Suprapubic skin (tissue), 4 donors: ENCODE measurements around the gene DHDH. TPM values are rescaled to one million over a fixed set of nuclear protein-coding genes. Genes with fewer than 3 reads are reported as not detected.

ENCODE experiments used
- DNase-seq, 2 donors: peaks; one replicate each; pipeline ENCODE4 v3.0.0-alpha.2; 2019; ENCODE audit warnings: low spot score in 2 of 2
- H3K27ac ChIP-seq: fragments of 200-600 bp; sonication (generic); one replicate; pipeline ENCODE4 v1.5.1; 2019
- H3K27me3 ChIP-seq: fragments of 200-600 bp; sonication (generic); one replicate; pipeline ENCODE4 v1.5.1; 2019
- H3K36me3 ChIP-seq: fragments of 200-600 bp; sonication (generic); one replicate; pipeline ENCODE4 v1.5.1; 2019
- H3K4me1 ChIP-seq: fragments of 200-600 bp; sonication (generic); one replicate; pipeline ENCODE4 v1.5.1; 2019
- H3K4me3 ChIP-seq: fragments of 200-600 bp; sonication (generic); one replicate; pipeline ENCODE4 v1.5.1; 2019; ENCODE audit warnings: mild to moderate bottlenecking
- H3K9me3 ChIP-seq: fragments of 200-600 bp; sonication (generic); one replicate; pipeline ENCODE4 v1.5.1; 2019
- EP300 ChIP-seq: sonication (generic); formaldehyde crosslinking; IDR thresholded peaks from one replicate; pipeline ENCODE4 v1.6.1; 2017; ENCODE audit warnings: antibody characterized with exemption
- POLR2A ChIP-seq, 2 donors: fragments of 450-650 bp; IDR thresholded peaks; one replicate each; pipeline ENCODE4 v1.6.1; 2017; ENCODE audit warnings: antibody characterized with exemption in 2 of 2, mild to moderate bottlenecking in 2 of 2, moderate library complexity in 2 of 2
- POLR2AphosphoS5 ChIP-seq, 3 donors: sonication (generic); formaldehyde crosslinking; IDR thresholded peaks; one replicate each; pipeline ENCODE4 v1.6.1; 2017; ENCODE audit warnings: antibody characterized with exemption in 3 of 3
- WGBS: methylation state at CpG from one replicate; pipeline ENCODE4 v1.1.5; 2018; 5-methylcytosine and 5-hydroxymethylcytosine counted together
- total RNA-seq, 4 donors: library from RNA; depleted of rRNA; stranded (reverse); fragments of >200 nt; gene quantifications; one replicate each; pipeline ENCODE4 v1.1.0, GENCODE V29; 2016
- TF ChIP-seq, protein P1 (sequence below), 2 donors: fragments of 200-600 bp in 1 of 2; fragments of 450-650 bp in 1 of 2; sonication (generic) in 1 of 2; IDR thresholded peaks; one replicate each; pipeline ENCODE4 v1.5.1; 2016 to 2019; ENCODE audit warnings: antibody characterized with exemption in 2 of 2, mild to moderate bottlenecking in 1 of 2, moderate library complexity in 1 of 2

Gene DHDH
- total RNA-seq, 4 donors from 2014 or later: 0.59 TPM; not detected in 3

GRCh38 chr19:48985711-48986110 lies 52.2 kb downstream of the DHDH start:
- H3K9me3 ChIP-seq: no peaks in the 10 kb centered on the region
- DNase-seq: no peak
- H3K27ac ChIP-seq: no peak overlapping the region
- no peaks in the 10 kb centered on the region for H3K27me3 ChIP-seq
- H3K4me3 ChIP-seq: no peak overlapping the region
- TF ChIP-seq, protein P1, sequence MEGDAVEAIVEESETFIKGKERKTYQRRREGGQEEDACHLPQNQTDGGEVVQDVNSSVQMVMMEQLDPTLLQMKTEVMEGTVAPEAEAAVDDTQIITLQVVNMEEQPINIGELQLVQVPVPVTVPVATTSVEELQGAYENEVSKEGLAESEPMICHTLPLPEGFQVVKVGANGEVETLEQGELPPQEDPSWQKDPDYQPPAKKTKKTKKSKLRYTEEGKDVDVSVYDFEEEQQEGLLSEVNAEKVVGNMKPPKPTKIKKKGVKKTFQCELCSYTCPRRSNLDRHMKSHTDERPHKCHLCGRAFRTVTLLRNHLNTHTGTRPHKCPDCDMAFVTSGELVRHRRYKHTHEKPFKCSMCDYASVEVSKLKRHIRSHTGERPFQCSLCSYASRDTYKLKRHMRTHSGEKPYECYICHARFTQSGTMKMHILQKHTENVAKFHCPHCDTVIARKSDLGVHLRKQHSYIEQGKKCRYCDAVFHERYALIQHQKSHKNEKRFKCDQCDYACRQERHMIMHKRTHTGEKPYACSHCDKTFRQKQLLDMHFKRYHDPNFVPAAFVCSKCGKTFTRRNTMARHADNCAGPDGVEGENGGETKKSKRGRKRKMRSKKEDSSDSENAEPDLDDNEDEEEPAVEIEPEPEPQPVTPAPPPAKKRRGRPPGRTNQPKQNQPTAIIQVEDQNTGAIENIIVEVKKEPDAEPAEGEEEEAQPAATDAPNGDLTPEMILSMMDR (IDR thresholded peaks at IDR 0.05): no peak
- TF ChIP-seq POLR2AphosphoS5 (IDR thresholded peaks at IDR 0.05): no peak
- no peak for TF ChIP-seq POLR2A (IDR thresholded peaks at IDR 0.05)
- no peak for TF ChIP-seq EP300
- peaks cover 77% of the 10 kb centered on the region for H3K36me3 ChIP-seq
- H3K4me1 ChIP-seq: peaks cover 10% of the 10 kb centered on the region
- 100% methylated on average over 2 of the region's 13 CpGs for WGBS

DNA sequence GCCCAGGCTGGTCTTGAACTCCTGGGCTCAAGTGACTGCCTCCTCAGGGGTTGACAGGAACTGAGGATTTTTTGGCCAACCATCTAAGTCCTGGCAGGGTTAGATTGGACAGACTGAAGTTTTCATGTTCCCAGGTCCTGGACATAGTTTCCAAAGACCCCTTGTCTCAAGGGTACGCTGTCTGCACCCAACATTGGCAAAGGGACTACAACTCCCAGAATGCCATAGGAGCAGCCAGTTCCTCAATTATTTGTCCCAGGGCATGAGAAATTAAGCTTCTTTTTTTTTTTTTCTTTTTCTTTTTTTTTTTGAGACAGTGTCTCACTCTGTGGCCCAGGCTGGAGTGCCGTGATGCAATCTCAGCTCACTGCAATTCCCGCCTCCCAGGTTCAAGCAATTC lies 52.7 kb downstream of the DHDH start:
- no peak overlapping the region for H3K27ac ChIP-seq
- TF ChIP-seq, protein P1 (IDR thresholded peaks at IDR 0.05): no peak
- no peak for TF ChIP-seq POLR2AphosphoS5 (IDR thresholded peaks at IDR 0.05)
- TF ChIP-seq EP300: no peak
- TF ChIP-seq POLR2A (IDR thresholded peaks at IDR 0.05): no peak
- WGBS: 97% methylated on average over 3 of the region's 3 CpGs
- H3K27me3 ChIP-seq: no peaks in the 10 kb centered on the region
- no peaks in the 10 kb centered on the region for H3K9me3 ChIP-seq
- H3K4me1 ChIP-seq: peaks cover 15% of the 10 kb centered on the region
- H3K36me3 ChIP-seq: peaks cover 72% of the 10 kb centered on the region
- H3K4me3 ChIP-seq: no peak overlapping the region
- no peak for DNase-seq

DNA sequence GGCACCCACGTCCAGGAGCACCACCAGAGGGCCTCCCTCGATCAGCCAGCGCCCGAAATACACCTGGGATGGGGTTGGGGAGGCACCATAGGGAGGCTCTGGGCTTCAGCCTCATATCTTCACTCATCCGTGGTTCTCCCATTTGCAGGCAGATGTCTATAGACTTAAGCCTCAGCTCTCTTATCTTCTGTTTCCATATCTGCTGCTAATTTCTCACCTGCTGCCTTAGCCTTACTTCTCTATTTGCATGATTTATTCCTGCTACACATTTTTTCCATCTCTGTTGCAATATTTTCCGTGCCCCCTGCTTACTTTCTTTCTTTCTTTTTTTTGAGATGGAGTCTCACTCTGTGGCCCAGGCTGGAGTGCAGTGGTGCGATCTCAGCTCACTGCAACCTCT lies 53.8 kb downstream of the DHDH start:
- Histone ChIP-seq H3K27ac (no peak overlapping the region), H3K36me3 (peaks cover 60% of the 10 kb centered on the region), H3K27me3 (no peaks in the 10 kb centered on the region), H3K9me3 (no peaks in the 10 kb centered on the region), H3K4me3 (no peak overlapping the region), H3K4me1 (peaks cover 27% of the 10 kb centered on the region)
- DNase-seq: no peak
- WGBS: 91% methylated on average over 3 of the region's 7 CpGs
- TF ChIP-seq POLR2A (IDR thresholded peaks at IDR 0.05): no peak
- no peak for TF ChIP-seq POLR2AphosphoS5 (IDR thresholded peaks at IDR 0.05)
- no peak for TF ChIP-seq EP300
- TF ChIP-seq, protein P1 (IDR thresholded peaks at IDR 0.05): no peak

- Histone ChIP-seq H3K36me3 (peaks cover 51% of the 10 kb centered on the region), H3K27me3 (no peaks in the 10 kb centered on the region), H3K9me3 (no peaks in the 10 kb centered on the region), H3K4me3 (no peak overlapping the region), H3K27ac (no peak overlapping the region), H3K4me1 (peaks cover 28% of the 10 kb centered on the region)
- DNase-seq: no peak
- 95% methylated on average over 7 of the region's 7 CpGs for WGBS
- TF ChIP-seq POLR2A (IDR thresholded peaks at IDR 0.05): no peak
- no peak for TF ChIP-seq EP300
- no peak for TF ChIP-seq POLR2AphosphoS5 (IDR thresholded peaks at IDR 0.05)
- TF ChIP-seq, protein P1 (IDR thresholded peaks at IDR 0.05): no peak
Observed at GRCh38 chr19:48988286-48988685, 54.8 kb downstream of the DHDH start.

GRCh38 chr19:48988860-48989259 lies 55.4 kb downstream of the DHDH start:
- DNase-seq: no peak
- Histone ChIP-seq H3K9me3 (no peaks in the 10 kb centered on the region), H3K4me3 (no peak overlapping the region), H3K4me1 (peaks cover 28% of the 10 kb centered on the region), H3K27me3 (no peaks in the 10 kb centered on the region), H3K36me3 (peaks cover 47% of the 10 kb centered on the region), H3K27ac (no peak overlapping the region)
- TF ChIP-seq, protein P1 (IDR thresholded peaks at IDR 0.05): no peak
- no peak for TF ChIP-seq POLR2A (IDR thresholded peaks at IDR 0.05)
- no peak for TF ChIP-seq EP300
- WGBS: 95% methylated on average over 9 of the region's 9 CpGs
